ENCODE results near the gene WWOX. TPM values are rescaled to one million over a fixed set of nuclear protein-coding genes. Genes with fewer than 3 reads are reported as not detected.

WWOX gene
- total and polyA plus RNA-seq, 2 of the 13 experiments (the other 11 are each of a cell fraction or from before 2014, with no cell fraction given), result 9.1 to 37.4 TPM

GRCh38 chr16:78584213-78584860, 484.9 kb downstream of the WWOX start (continued):
- TF ChIP-seq, protein P1, sequence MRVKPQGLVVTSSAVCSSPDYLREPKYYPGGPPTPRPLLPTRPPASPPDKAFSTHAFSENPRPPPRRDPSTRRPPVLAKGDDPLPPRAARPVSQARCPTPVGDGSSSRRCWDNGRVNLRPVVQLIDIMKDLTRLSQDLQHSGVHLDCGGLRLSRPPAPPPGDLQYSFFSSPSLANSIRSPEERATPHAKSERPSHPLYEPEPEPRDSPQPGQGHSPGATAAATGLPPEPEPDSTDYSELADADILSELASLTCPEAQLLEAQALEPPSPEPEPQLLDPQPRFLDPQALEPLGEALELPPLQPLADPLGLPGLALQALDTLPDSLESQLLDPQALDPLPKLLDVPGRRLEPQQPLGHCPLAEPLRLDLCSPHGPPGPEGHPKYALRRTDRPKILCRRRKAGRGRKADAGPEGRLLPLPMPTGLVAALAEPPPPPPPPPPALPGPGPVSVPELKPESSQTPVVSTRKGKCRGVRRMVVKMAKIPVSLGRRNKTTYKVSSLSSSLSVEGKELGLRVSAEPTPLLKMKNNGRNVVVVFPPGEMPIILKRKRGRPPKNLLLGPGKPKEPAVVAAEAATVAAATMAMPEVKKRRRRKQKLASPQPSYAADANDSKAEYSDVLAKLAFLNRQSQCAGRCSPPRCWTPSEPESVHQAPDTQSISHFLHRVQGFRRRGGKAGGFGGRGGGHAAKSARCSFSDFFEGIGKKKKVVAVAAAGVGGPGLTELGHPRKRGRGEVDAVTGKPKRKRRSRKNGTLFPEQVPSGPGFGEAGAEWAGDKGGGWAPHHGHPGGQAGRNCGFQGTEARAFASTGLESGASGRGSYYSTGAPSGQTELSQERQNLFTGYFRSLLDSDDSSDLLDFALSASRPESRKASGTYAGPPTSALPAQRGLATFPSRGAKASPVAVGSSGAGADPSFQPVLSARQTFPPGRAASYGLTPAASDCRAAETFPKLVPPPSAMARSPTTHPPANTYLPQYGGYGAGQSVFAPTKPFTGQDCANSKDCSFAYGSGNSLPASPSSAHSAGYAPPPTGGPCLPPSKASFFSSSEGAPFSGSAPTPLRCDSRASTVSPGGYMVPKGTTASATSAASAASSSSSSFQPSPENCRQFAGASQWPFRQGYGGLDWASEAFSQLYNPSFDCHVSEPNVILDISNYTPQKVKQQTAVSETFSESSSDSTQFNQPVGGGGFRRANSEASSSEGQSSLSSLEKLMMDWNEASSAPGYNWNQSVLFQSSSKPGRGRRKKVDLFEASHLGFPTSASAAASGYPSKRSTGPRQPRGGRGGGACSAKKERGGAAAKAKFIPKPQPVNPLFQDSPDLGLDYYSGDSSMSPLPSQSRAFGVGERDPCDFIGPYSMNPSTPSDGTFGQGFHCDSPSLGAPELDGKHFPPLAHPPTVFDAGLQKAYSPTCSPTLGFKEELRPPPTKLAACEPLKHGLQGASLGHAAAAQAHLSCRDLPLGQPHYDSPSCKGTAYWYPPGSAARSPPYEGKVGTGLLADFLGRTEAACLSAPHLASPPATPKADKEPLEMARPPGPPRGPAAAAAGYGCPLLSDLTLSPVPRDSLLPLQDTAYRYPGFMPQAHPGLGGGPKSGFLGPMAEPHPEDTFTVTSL (CRISPR knock-in tag; IDR thresholded peaks at IDR 0.05; ENCODE audit: borderline replicate concordance), result no peak
- TF ChIP-seq KMT2B (CRISPR knock-in tag; IDR thresholded peaks at IDR 0.05), result no peak
- TF ChIP-seq ZNF563 (CRISPR knock-in tag; IDR thresholded peaks at IDR 0.05), result no peak
- TF ChIP-seq MTF2 (CRISPR knock-in tag; IDR thresholded peaks at IDR 0.05; ENCODE audit: borderline replicate concordance), result no peak
- TF ChIP-seq CEBPB (IDR thresholded peaks at IDR 0.05; ENCODE audit: borderline replicate concordance, low read depth, low read length), result peak; percentile 93
- TF ChIP-seq, protein P2, sequence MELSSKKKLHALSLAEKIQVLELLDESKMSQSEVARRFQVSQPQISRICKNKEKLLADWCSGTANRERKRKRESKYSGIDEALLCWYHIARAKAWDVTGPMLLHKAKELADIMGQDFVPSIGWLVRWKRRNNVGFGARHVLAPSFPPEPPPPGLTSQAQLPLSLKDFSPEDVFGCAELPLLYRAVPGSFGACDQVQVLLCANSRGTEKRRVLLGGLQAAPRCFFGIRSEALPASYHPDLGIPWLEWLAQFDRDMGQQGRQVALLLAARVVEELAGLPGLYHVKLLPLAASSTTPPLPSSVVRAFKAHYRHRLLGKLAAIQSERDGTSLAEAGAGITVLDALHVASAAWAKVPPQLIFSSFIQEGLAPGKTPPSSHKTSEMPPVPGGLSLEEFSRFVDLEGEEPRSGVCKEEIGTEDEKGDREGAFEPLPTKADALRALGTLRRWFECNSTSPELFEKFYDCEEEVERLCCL (CRISPR knock-in tag; IDR thresholded peaks at IDR 0.05; ENCODE audit: borderline replicate concordance), result no peak
- TF ChIP-seq KDM5A (IDR thresholded peaks at IDR 0.05; ENCODE audit: borderline replicate concordance, low read length), result no peak
- TF ChIP-seq CBX5 (CRISPR knock-in tag; IDR thresholded peaks at IDR 0.05; ENCODE audit: borderline replicate concordance), result no peak
- no peak for TF ChIP-seq RAD51 (IDR thresholded peaks at IDR 0.05; ENCODE audit: borderline replicate concordance)
- TF ChIP-seq ZNF83 (CRISPR knock-in tag; IDR thresholded peaks at IDR 0.05; ENCODE audit: borderline replicate concordance), result no peak
- TF ChIP-seq E2F2 (CRISPR knock-in tag; IDR thresholded peaks at IDR 0.05; ENCODE audit: borderline replicate concordance), result no peak
- no peak for TF ChIP-seq GABPB1 (CRISPR knock-in tag; IDR thresholded peaks at IDR 0.05)
- TF ChIP-seq MEIS2 (CRISPR knock-in tag; IDR thresholded peaks at IDR 0.05), result no peak
- TF ChIP-seq REXO4 (CRISPR knock-in tag; IDR thresholded peaks at IDR 0.05; ENCODE audit: borderline replicate concordance), result no peak
- no peak for TF ChIP-seq ZNF441 (CRISPR knock-in tag; IDR thresholded peaks at IDR 0.05; ENCODE audit: borderline replicate concordance)
- no peak for TF ChIP-seq SP140L (CRISPR knock-in tag; IDR thresholded peaks at IDR 0.05; ENCODE audit: borderline replicate concordance)
